Smooth muscle cell (in vitro differentiated cells): ENCODE measurements around the gene SPOCD1. TPM values are rescaled to one million over a fixed set of nuclear protein-coding genes. Genes with fewer than 3 reads are reported as not detected.

ENCODE experiments used
- DNase-seq: peaks from one replicate; lab custom pipeline; 2025; ENCODE audit not compliant: unreplicated experiment; lab: John Stamatoyannopoulos, UW
- H2AFZ ChIP-seq: fragments of 200-600 bp; sonication (generic); 2 replicates; pipeline ENCODE4 v1.6.0; 2016; ENCODE audit warnings: antibody characterized with exemption, low read depth, mild to moderate bottlenecking
- H3F3A ChIP-seq: fragments of 200-600 bp; sonication (generic); 2 replicates; pipeline ENCODE4 v1.6.0; 2017; ENCODE audit warnings: antibody characterized with exemption, low read depth
- H3K27ac ChIP-seq: fragments of 200-600 bp; sonication (generic); 2 replicates; pipeline ENCODE4 v1.5.1; 2016; ENCODE audit warnings: low read depth, mild to moderate bottlenecking
- H3K27me3 ChIP-seq: fragments of 200-600 bp; sonication (generic); 2 replicates; pipeline ENCODE4 v1.6.1; 2016; ENCODE audit warnings: low read depth, mild to moderate bottlenecking
- H3K36me3 ChIP-seq: fragments of 200-600 bp; sonication (generic); 2 replicates; pipeline ENCODE4 v1.5.1; 2016; ENCODE audit warnings: low read depth
- H3K4me1 ChIP-seq: fragments of 200-600 bp; sonication (generic); 2 replicates; pipeline ENCODE4 v1.5.1; 2016; ENCODE audit warnings: low read depth
- H3K4me2 ChIP-seq: fragments of 200-600 bp; sonication (generic); 2 replicates; pipeline ENCODE4 v1.6.0; 2016; ENCODE audit warnings: mild to moderate bottlenecking
- H3K4me3 ChIP-seq: fragments of 200-600 bp; sonication (generic); 2 replicates; pipeline ENCODE4 v1.5.1; 2016; ENCODE audit warnings: mild to moderate bottlenecking
- H3K79me2 ChIP-seq: fragments of 200-600 bp; sonication (generic); 2 replicates; pipeline ENCODE4 v1.6.0; 2016; ENCODE audit warnings: low read depth, mild to moderate bottlenecking
- H3K9ac ChIP-seq: fragments of 200-600 bp; sonication (generic); 2 replicates; pipeline ENCODE4 v1.6.0; 2016; ENCODE audit warnings: low read depth
- H3K9me3 ChIP-seq: fragments of 200-600 bp; sonication (generic); replicated peaks from 2 replicates; pipeline ENCODE4 v1.5.1; 2016; ENCODE audit warnings: low read depth
- H4K20me1 ChIP-seq: fragments of 200-600 bp; sonication (generic); 2 replicates; pipeline ENCODE4 v1.6.0; 2016; ENCODE audit warnings: low read depth
- CTCF ChIP-seq: fragments of 200-600 bp; sonication (generic); IDR thresholded peaks from 2 replicates; pipeline ENCODE4 v1.5.1; 2017; ENCODE audit warnings: borderline replicate concordance, mild to moderate bottlenecking, antibody characterized with exemption; ENCODE audit not compliant: insufficient read depth, poor library complexity, severe bottlenecking
- WGBS: methylation state at CpG from one replicate; pipeline ENCODE4 v1.1.7; 2016; ENCODE audit warnings: low lambda C conversion rate; 5-methylcytosine and 5-hydroxymethylcytosine counted together
- polyA plus RNA-seq: library from polyadenylated mRNA; unstranded; fragments of >200 nt; fragmentation: Nextera tagmentation; extraction: Ambion mirVana; gene quantifications from 2 replicates; pipeline ENCODE4 v1.2.1, GENCODE V29; 2016
- total RNA-seq: library from RNA; depleted of rRNA; stranded (reverse); fragments of >200 nt; gene quantifications from 2 replicates; pipeline ENCODE4 v1.2.3, GENCODE V29; 2014

The SPOCD1 gene
- total and polyA plus RNA-seq, 2 experiments from 2014 or later, result 39.5 to 45.3 TPM

- Histone ChIP-seq H3F3A (no peaks in the 10 kb centered on the region), H3K27me3 (no peaks in the 10 kb centered on the region), H3K9me3 (no peaks in the 10 kb centered on the region), H4K20me1 (peaks cover 20% of the 10 kb centered on the region), H3K27ac (peak overlapping the region; percentile 82), H3K9ac (peak overlapping the region; percentile 47), H3K4me3 (peak overlapping the region; percentile 42), H3K79me2 (peaks cover 40% of the 10 kb centered on the region), H2AFZ (no peak overlapping the region), H3K4me2 (peak overlapping the region; percentile 87), H3K4me1 (peaks cover 25% of the 10 kb centered on the region), H3K36me3 (no peaks in the 10 kb centered on the region)
- no peak for TF ChIP-seq CTCF
- WGBS, result 68% methylated on average over 8 of the region's 8 CpGs
- DNase-seq, result no peak
Observed at GRCh38 chr1:31798086-31798432, 17.8 kb downstream of the SPOCD1 start.

- peak overlapping the region; percentile 82 for H3K27ac ChIP-seq
- 91% methylated on average over 5 of the region's 5 CpGs for WGBS
- H4K20me1 ChIP-seq, result peaks cover 20% of the 10 kb centered on the region
- no peaks in the 10 kb centered on the region for H3K36me3 ChIP-seq
- H3K4me1 ChIP-seq, result peaks cover 25% of the 10 kb centered on the region
- H3K9ac ChIP-seq, result peak overlapping the region; percentile 47
- DNase-seq, result no peak
- H3F3A ChIP-seq, result no peaks in the 10 kb centered on the region
- no peaks in the 10 kb centered on the region for H3K27me3 ChIP-seq
- H3K79me2 ChIP-seq, result peaks cover 40% of the 10 kb centered on the region
- peak overlapping the region; percentile 87 for H3K4me2 ChIP-seq
- H3K4me3 ChIP-seq, result peak overlapping the region; percentile 42
- H2AFZ ChIP-seq, result no peak overlapping the region
- no peaks in the 10 kb centered on the region for H3K9me3 ChIP-seq
- TF ChIP-seq CTCF, result no peak
Observed at GRCh38 chr1:31797216-31797615, 18.6 kb downstream of the SPOCD1 start.

GRCh38 chr1:31796707-31797106 is 19.1 kb downstream of the SPOCD1 start:
- H3K79me2 ChIP-seq, result peaks cover 40% of the 10 kb centered on the region
- H3K36me3 ChIP-seq, result no peaks in the 10 kb centered on the region
- 95% methylated on average over 7 of the region's 7 CpGs for WGBS
- H3K4me1 ChIP-seq, result peaks cover 25% of the 10 kb centered on the region
- peaks cover 20% of the 10 kb centered on the region for H4K20me1 ChIP-seq
- H3K9me3 ChIP-seq, result no peaks in the 10 kb centered on the region
- H3F3A ChIP-seq, result no peaks in the 10 kb centered on the region
- no peak overlapping the region for H3K4me3 ChIP-seq
- DNase-seq, result no peak
- TF ChIP-seq CTCF, result no peak
- H3K4me2 ChIP-seq, result peak overlapping the region; percentile 87
- no peaks in the 10 kb centered on the region for H3K27me3 ChIP-seq
- no peak overlapping the region for H2AFZ ChIP-seq
- no peak overlapping the region for H3K27ac ChIP-seq
- H3K9ac ChIP-seq, result no peak overlapping the region
